LNCAP (cell line): ENCODE measurements around the gene SH2B3.

Experiments used
- CTCF ChIP-seq: fragments of 450-650 bp; IDR thresholded peaks from 2 replicates; pipeline ENCODE4 v1.5.1; 2017; ENCODE audit warnings: mild to moderate bottlenecking

The SH2B3 gene

GRCh38 chr12:111404362-111405148 is 1.2 kb upstream of the SH2B3 start:
- TF ChIP-seq CTCF, result no peak

GRCh38 chr12:111405149-111405858 is 419 bp upstream of the SH2B3 start:
- TF ChIP-seq CTCF, result peak; percentile 48

- TF ChIP-seq CTCF, result no peak
These were observed 1.0 kb downstream of the SH2B3 start for GRCh38 chr12:111406474-111407376.

- TF ChIP-seq CTCF, result no peak
These were observed 1.8 kb downstream of the SH2B3 start for GRCh38 chr12:111407377-111408115.

GRCh38 chr12:111408116-111408440 is 2.4 kb downstream of the SH2B3 start:
- no peak for TF ChIP-seq CTCF

GRCh38 chr12:111408686-111409402 is 3.1 kb downstream of the SH2B3 start:
- no peak for TF ChIP-seq CTCF
